ENCODE measurements around the gene SLC12A7. TPM values are rescaled to one million over a fixed set of nuclear protein-coding genes. Genes with fewer than 3 reads are reported as not detected.

Gene SLC12A7
- total RNA-seq, 4 donors from 2014 or later: 18.8 to 28.7 (median 24.5) TPM

- no peak for ATAC-seq
- H3K4me3 ChIP-seq: no peak overlapping the region
- H3K9me3 ChIP-seq: no peaks in the 10 kb centered on the region
- TF ChIP-seq, protein P1, sequence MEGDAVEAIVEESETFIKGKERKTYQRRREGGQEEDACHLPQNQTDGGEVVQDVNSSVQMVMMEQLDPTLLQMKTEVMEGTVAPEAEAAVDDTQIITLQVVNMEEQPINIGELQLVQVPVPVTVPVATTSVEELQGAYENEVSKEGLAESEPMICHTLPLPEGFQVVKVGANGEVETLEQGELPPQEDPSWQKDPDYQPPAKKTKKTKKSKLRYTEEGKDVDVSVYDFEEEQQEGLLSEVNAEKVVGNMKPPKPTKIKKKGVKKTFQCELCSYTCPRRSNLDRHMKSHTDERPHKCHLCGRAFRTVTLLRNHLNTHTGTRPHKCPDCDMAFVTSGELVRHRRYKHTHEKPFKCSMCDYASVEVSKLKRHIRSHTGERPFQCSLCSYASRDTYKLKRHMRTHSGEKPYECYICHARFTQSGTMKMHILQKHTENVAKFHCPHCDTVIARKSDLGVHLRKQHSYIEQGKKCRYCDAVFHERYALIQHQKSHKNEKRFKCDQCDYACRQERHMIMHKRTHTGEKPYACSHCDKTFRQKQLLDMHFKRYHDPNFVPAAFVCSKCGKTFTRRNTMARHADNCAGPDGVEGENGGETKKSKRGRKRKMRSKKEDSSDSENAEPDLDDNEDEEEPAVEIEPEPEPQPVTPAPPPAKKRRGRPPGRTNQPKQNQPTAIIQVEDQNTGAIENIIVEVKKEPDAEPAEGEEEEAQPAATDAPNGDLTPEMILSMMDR (IDR thresholded peaks at IDR 0.05): no peak
- TF ChIP-seq EP300 (IDR thresholded peaks at IDR 0.05) (no peak), POLR2A (IDR thresholded peaks at IDR 0.05) (no peak), POLR2AphosphoS5 (IDR thresholded peaks at IDR 0.05) (no peak)
- no peaks in the 10 kb centered on the region for H3K27me3 ChIP-seq
- H3K36me3 ChIP-seq: peaks cover 0 to 90% of the 10 kb centered on the region in 2 donors
- WGBS, 2 donors (ENCODE audit: low coverage in 1 of 2): 84% methylated on average over 9 of the region's 39 CpGs; no CpG with 5 or more reads in 1 of the 2 donors
- H3K4me1 ChIP-seq: no peaks in the 10 kb centered on the region
- no peak overlapping the region for H3K27ac ChIP-seq
Observed at GRCh38 chr5:1054018-1054798, 57.7 kb downstream of the SLC12A7 start.

- Histone ChIP-seq H3K27ac (no peak overlapping the region), H3K27me3 (no peaks in the 10 kb centered on the region), H3K9me3 (no peaks in the 10 kb centered on the region), H3K4me1 (no peaks in the 10 kb centered on the region), H3K36me3 (peaks cover 0 to 83% of the 10 kb centered on the region in 2 donors), H3K4me3 (no peak overlapping the region)
- 95% methylated on average over 6 of the region's 32 CpGs; no CpG with 5 or more reads in 1 of the 2 donors for WGBS, 2 donors (ENCODE audit: low coverage in 1 of 2)
- ATAC-seq: no peak
- TF ChIP-seq POLR2AphosphoS5 (IDR thresholded peaks at IDR 0.05) (no peak), EP300 (IDR thresholded peaks at IDR 0.05) (no peak), POLR2A (IDR thresholded peaks at IDR 0.05) (no peak)
- TF ChIP-seq, protein P1 (IDR thresholded peaks at IDR 0.05): no peak
Observed at GRCh38 chr5:1053391-1054017, 58.4 kb downstream of the SLC12A7 start.

DNA sequence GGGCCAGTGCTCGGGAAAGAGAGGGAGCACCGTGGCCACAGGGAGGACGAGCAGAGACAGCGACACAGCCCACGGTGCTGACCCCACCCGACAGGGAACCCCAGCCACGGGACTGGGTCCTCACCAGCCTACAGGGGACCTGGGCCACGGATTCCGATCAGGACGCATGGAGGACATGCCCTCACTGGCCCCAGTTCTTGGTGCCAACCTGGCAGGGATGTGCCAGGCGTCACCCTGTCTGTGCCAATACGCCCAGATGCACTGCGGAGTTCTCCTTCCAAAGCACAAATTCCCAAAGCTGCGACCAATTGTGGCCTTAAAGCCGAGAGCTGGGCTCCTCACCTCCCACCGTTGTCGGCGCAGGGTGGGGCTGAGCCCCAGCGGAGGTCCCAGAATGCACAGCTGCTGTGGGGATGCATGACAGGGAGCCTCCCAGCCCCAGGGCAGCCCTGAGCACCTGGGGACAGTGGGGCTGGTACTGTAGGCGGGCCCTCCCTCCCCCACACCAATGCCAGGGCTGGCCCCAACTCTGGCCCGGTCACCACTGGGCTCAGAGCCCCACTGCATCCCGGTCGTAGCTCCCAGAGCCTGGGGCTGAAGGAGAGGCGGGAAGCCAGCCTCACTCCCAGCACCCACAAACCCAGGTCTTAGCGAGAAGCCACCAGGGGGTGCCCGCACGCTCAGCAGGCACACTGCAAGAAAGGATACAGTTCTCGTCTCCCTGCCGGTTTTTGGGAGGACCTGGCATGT, 59.0 kb downstream of the SLC12A7 start:
- H3K36me3 ChIP-seq: peaks cover 0 to 76% of the 10 kb centered on the region in 2 donors
- H3K9me3 ChIP-seq: no peaks in the 10 kb centered on the region
- H3K27me3 ChIP-seq: no peaks in the 10 kb centered on the region
- WGBS, 2 donors (ENCODE audit: low coverage in 1 of 2): 100% methylated on average over 1 of the region's 29 CpGs; no CpG with 5 or more reads in 1 of the 2 donors
- TF ChIP-seq POLR2AphosphoS5 (IDR thresholded peaks at IDR 0.05): no peak
- no peak for TF ChIP-seq EP300 (IDR thresholded peaks at IDR 0.05)
- no peak for TF ChIP-seq POLR2A (IDR thresholded peaks at IDR 0.05)
- TF ChIP-seq, protein P1 (IDR thresholded peaks at IDR 0.05): no peak
- ATAC-seq: no peak
- no peaks in the 10 kb centered on the region for H3K4me1 ChIP-seq
- no peak overlapping the region for H3K4me3 ChIP-seq
- no peak overlapping the region for H3K27ac ChIP-seq

GRCh38 chr5:1052076-1052475, 59.8 kb downstream of the SLC12A7 start:
- Histone ChIP-seq H3K4me1 (no peaks in the 10 kb centered on the region), H3K36me3 (peaks cover 0 to 69% of the 10 kb centered on the region in 2 donors), H3K9me3 (no peaks in the 10 kb centered on the region), H3K27ac (no peak overlapping the region), H3K4me3 (no peak overlapping the region), H3K27me3 (no peaks in the 10 kb centered on the region)
- WGBS, 2 donors (ENCODE audit: low coverage in 1 of 2): no CpG with 5 or more reads among the region's 17 CpGs
- no peak for ATAC-seq
- TF ChIP-seq POLR2A (IDR thresholded peaks at IDR 0.05) (no peak), EP300 (IDR thresholded peaks at IDR 0.05) (no peak), POLR2AphosphoS5 (IDR thresholded peaks at IDR 0.05) (no peak)
- TF ChIP-seq, protein P1 (IDR thresholded peaks at IDR 0.05): no peak
